HEK293 (cell line): ENCODE results near the gene CAND2.

Experiments used
- CTCF ChIA-PET: fragments of 350-600 bp; formaldehyde crosslinking; extraction: SDS; loops from one replicate; lab custom pipeline; 2021; ENCODE audit warnings: antibody characterized with exemption; lab: Yijun Ruan, JAX
- POLR2A ChIA-PET: fragments of 300-600 bp; formaldehyde crosslinking; extraction: SDS; loops from one replicate; lab custom pipeline; 2020; ENCODE audit warnings: antibody characterized with exemption, inconsistent platforms; lab: Yijun Ruan, JAX
- H3K27ac ChIP-seq: fragments of 200-500 bp; sonication (Bioruptor generic); 2 replicates; pipeline ENCODE4 v1.5.1; 2014; ENCODE audit warnings: low read depth, low read length, control low read depth, inconsistent platforms; ENCODE audit errors: extremely low read depth
- H3K36me3 ChIP-seq, 2 experiments: fragments of 200-500 bp in 1 of 2; sonication (Bioruptor generic) in 1 of 2; 1 replicate in 1 of 2; 2 replicates in 1 of 2; pipeline ENCODE4 v1.5.1; 2014 to 2017; ENCODE audit warnings: inconsistent platforms in 2 of 2, low read length in 2 of 2; ENCODE audit not compliant: control insufficient read depth in 2 of 2, insufficient read depth in 1 of 2
- H3K4me1 ChIP-seq: fragments of 200-500 bp; sonication (Bioruptor generic); 2 replicates; pipeline ENCODE4 v1.5.1; 2014; ENCODE audit warnings: mild to moderate bottlenecking, low read length, inconsistent platforms; ENCODE audit not compliant: control insufficient read depth, insufficient read depth
- H3K4me3 ChIP-seq: 2 replicates; pipeline ENCODE4 v1.5.1; 2011; ENCODE audit warnings: low read depth, mild to moderate bottlenecking, control low read depth, low read length, moderate library complexity
- H3K9me3 ChIP-seq: fragments of 200-500 bp; sonication (Bioruptor generic); 2 replicates; pipeline ENCODE4 v1.5.1; 2014; ENCODE audit warnings: low read depth, low read length, inconsistent platforms; ENCODE audit not compliant: control insufficient read depth, insufficient read depth
- ZBTB26 ChIP-seq: fragments of 450-650 bp; formaldehyde crosslinking; optimal IDR thresholded peaks from 2 replicates; pipeline ENCODE3; 2016; ENCODE audit warnings: missing biosample characterization, mild to moderate bottlenecking, missing genetic modification characterization
- ZNF112 ChIP-seq: fragments of 450-650 bp; formaldehyde crosslinking; IDR thresholded peaks from 2 replicates; pipeline ENCODE4 v1.5.0; 2017; ENCODE audit warnings: missing biosample characterization, missing genetic modification characterization
- ZNF121 ChIP-seq: fragments of 450-650 bp; formaldehyde crosslinking; IDR thresholded peaks from 2 replicates; pipeline ENCODE4 v1.5.1; 2016; ENCODE audit warnings: missing biosample characterization, missing genetic modification characterization
- ZNF138 ChIP-seq: fragments of 450-650 bp; formaldehyde crosslinking; IDR thresholded peaks from 2 replicates; pipeline ENCODE4 v1.5.1; 2016; ENCODE audit warnings: missing biosample characterization, missing genetic modification characterization, borderline replicate concordance
- ZNF266 ChIP-seq: fragments of 450-650 bp; formaldehyde crosslinking; IDR thresholded peaks from 2 replicates; pipeline ENCODE4 v1.5.1; 2016; ENCODE audit warnings: missing biosample characterization, missing genetic modification characterization, low read depth
- ZNF335 ChIP-seq: fragments of 450-650 bp; formaldehyde crosslinking; conservative IDR thresholded peaks from 2 replicates; pipeline ENCODE4 v1.5.1; 2016; ENCODE audit warnings: missing biosample characterization, missing genetic modification characterization
- ZNF548 ChIP-seq: fragments of 450-650 bp; formaldehyde crosslinking; IDR thresholded peaks from 2 replicates; pipeline ENCODE4 v1.5.1; 2016; ENCODE audit warnings: missing biosample characterization, missing genetic modification characterization
- ZNF585B ChIP-seq: fragments of 450-650 bp; formaldehyde crosslinking; IDR thresholded peaks from 2 replicates; pipeline ENCODE4 v1.5.1; 2016; ENCODE audit warnings: missing biosample characterization, missing genetic modification characterization
- ZNF621 ChIP-seq: fragments of 450-650 bp; formaldehyde crosslinking; IDR thresholded peaks from 2 replicates; pipeline ENCODE4 v1.5.1; 2017; ENCODE audit warnings: missing biosample characterization, missing genetic modification characterization
- ZNF660 ChIP-seq: fragments of 450-650 bp; IDR thresholded peaks from 2 replicates; pipeline ENCODE4 v1.5.1; 2018; ENCODE audit warnings: missing biosample characterization, mild to moderate bottlenecking, missing genetic modification characterization
- ZNF792 ChIP-seq: fragments of 450-650 bp; formaldehyde crosslinking; IDR thresholded peaks from 2 replicates; pipeline ENCODE4 v1.5.1; 2016; ENCODE audit warnings: missing biosample characterization, missing genetic modification characterization
- TF ChIP-seq, protein P1 (sequence below): fragments of 450-650 bp; formaldehyde crosslinking; IDR thresholded peaks from 2 replicates; pipeline ENCODE4 v1.5.1; 2016; ENCODE audit warnings: missing biosample characterization, missing genetic modification characterization
- TF ChIP-seq, protein P2 (sequence below): fragments of 450-650 bp; formaldehyde crosslinking; IDR thresholded peaks from 2 replicates; pipeline ENCODE4 v1.5.1; 2016; ENCODE audit warnings: missing biosample characterization, missing genetic modification characterization

Gene CAND2

GRCh38 chr3:12803371-12803770, 6.9 kb downstream of the CAND2 start:
- Histone ChIP-seq H3K36me3 (peaks cover 5 to 51% of the 10 kb centered on the region in 2 experiments; a peak in 2 of 3 replicates), H3K4me1 (no peaks in the 10 kb centered on the region)
- POLR2A ChIA-PET, result interaction anchor here (0.7 kb wide), 1 partner anchor 8 kb away, joined by 7 read pairs; no protein-coding TSS in a partner anchor
- no peak for TF ChIP-seq ZNF585B (tag by site-specific recombination)
- no peak for TF ChIP-seq ZNF621 (tag by site-specific recombination)
- no peak for TF ChIP-seq ZNF121 (tag by site-specific recombination)
- no peak for TF ChIP-seq ZNF792 (tag by site-specific recombination)
- TF ChIP-seq, all 188 proteins: peak for 0
- Histone ChIP-seq H3K27ac (no peak overlapping the region), H3K9me3 (no peaks in the 10 kb centered on the region), H3K4me3 (no peak overlapping the region)
- CTCF ChIA-PET, result no interaction called here

GRCh38 chr3:12807066-12807465, 10.6 kb downstream of the CAND2 start:
- POLR2A ChIA-PET, result no interaction called here

DNA sequence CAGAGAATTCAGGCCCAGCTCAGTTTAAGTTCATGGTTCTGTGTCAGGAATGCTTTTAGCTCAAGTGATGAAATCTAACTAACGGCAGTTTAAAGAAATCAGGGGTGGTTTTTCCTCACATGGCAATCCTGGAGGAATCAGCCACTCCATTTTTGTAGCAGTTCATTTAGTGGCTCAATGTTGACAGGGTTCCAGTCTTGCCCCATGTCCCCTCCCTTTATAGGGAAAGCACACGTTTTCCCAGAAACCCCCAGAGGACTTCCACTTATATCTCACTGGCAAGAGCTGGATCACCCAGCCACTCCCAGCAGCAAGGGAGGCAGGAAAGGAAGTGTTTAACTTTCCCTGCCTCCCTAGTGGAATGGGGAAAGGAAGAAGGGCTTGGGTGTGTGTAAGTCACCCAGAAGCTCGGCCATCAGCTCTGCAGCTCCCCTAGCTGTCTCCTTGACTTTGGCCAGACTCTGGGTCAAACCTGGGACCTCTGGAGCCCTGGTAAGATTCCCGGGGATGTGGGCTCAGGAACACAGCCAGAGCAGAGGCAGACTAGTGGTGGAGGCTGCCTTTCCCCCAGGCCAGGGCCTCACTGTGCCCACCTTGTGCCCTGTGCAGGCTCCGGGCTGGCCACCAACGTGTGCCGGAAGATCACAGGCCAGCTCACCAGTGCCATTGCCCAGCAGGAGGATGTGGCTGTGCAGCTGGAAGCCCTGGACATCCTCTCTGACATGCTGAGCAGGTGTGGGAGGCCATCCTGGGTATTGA, 11.3 kb downstream of the CAND2 start:
- TF ChIP-seq, protein P1, sequence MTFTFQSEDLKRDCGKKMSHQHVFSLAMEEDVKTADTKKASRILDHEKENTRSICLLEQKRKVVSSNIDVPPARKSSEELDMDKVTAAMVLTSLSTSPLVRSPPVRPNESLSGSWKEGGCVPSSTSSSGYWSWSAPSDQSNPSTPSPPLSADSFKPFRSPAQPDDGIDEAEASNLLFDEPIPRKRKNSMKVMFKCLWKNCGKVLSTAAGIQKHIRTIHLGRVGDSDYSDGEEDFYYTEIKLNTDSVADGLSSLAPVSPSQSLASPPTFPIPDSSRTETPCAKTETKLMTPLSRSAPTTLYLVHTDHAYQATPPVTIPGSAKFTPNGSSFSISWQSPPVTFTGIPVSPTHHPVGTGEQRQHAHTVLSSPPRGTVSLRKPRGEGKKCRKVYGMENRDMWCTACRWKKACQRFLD (tag by site-specific recombination), result no peak
- TF ChIP-seq ZNF138 (tag by site-specific recombination), result no peak
- no peak for TF ChIP-seq ZNF548 (tag by site-specific recombination)
- TF ChIP-seq, protein P2, sequence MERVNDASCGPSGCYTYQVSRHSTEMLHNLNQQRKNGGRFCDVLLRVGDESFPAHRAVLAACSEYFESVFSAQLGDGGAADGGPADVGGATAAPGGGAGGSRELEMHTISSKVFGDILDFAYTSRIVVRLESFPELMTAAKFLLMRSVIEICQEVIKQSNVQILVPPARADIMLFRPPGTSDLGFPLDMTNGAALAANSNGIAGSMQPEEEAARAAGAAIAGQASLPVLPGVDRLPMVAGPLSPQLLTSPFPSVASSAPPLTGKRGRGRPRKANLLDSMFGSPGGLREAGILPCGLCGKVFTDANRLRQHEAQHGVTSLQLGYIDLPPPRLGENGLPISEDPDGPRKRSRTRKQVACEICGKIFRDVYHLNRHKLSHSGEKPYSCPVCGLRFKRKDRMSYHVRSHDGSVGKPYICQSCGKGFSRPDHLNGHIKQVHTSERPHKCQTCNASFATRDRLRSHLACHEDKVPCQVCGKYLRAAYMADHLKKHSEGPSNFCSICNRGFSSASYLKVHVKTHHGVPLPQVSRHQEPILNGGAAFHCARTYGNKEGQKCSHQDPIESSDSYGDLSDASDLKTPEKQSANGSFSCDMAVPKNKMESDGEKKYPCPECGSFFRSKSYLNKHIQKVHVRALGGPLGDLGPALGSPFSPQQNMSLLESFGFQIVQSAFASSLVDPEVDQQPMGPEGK (tag by site-specific recombination), result no peak
- TF ChIP-seq ZNF660, result no peak
- no peak for TF ChIP-seq ZNF266 (tag by site-specific recombination)
- TF ChIP-seq ZNF112, result no peak
- Histone ChIP-seq H3K36me3 (peaks cover 5 to 64% of the 10 kb centered on the region in 2 experiments; a peak in 2 of 3 replicates), H3K27ac (no peak overlapping the region), H3K4me3 (no peak overlapping the region), H3K9me3 (no peaks in the 10 kb centered on the region), H3K4me1 (no peaks in the 10 kb centered on the region)
- CTCF ChIA-PET, result interaction anchor here (0.6 to 1.5 kb wide), 6 partner anchors 12 to 673 kb away, joined by 3 to 5 read pairs (median 3); no protein-coding TSS in a partner anchor
- POLR2A ChIA-PET, result interaction anchor here (1.2 to 1.9 kb wide), 3 partner anchors 8 to 25 kb away, joined by 3 to 4 read pairs (median 3); partner anchors contain the start of gene CAND2

More at GRCh38 chr3:12807066-12807465, 10.6 kb downstream of the CAND2 start:
- Histone ChIP-seq H3K9me3 (no peaks in the 10 kb centered on the region), H3K4me3 (no peak overlapping the region), H3K4me1 (no peaks in the 10 kb centered on the region), H3K36me3 (peaks cover 5 to 64% of the 10 kb centered on the region in 2 experiments; a peak in 2 of 3 replicates), H3K27ac (no peak overlapping the region)
- CTCF ChIA-PET, result interaction anchor here (1.0 to 1.5 kb wide), 4 partner anchors 12 to 672 kb away, joined by 3 to 5 read pairs (median 4); no protein-coding TSS in a partner anchor
- TF ChIP-seq ZNF335 (tag by site-specific recombination) (no peak), ZBTB26 (tag by site-specific recombination) (no peak)
